ENCODE results near the gene MYH14.
"Not testable (repeated sequence)": the region's sequence is repeated elsewhere in the genome, so short reads cannot be mapped to it uniquely, and the experiment has no call there.

Gene MYH14

GRCh38 chr19:50322931-50323781 is 119.7 kb downstream of the MYH14 start:
- DNase-seq: no peak

- DNase-seq: no peak
Observed at GRCh38 chr19:50323782-50324133, 120.3 kb downstream of the MYH14 start.

- DNase-seq: no peak
Observed at GRCh38 chr19:50324331-50324730, 120.9 kb downstream of the MYH14 start.

GRCh38 chr19:50325310-50326100 is 122.1 kb downstream of the MYH14 start:
- peak; percentile 86 for DNase-seq

GRCh38 chr19:50326101-50326664 is 122.8 kb downstream of the MYH14 start:
- DNase-seq: no peak

GRCh38 chr19:50327013-50327412 is 123.6 kb downstream of the MYH14 start:
- no peak for DNase-seq

- DNase-seq: no peak
Observed at GRCh38 chr19:50327461-50328223, 124.2 kb downstream of the MYH14 start.

- DNase-seq: peak; percentile 76
Observed at GRCh38 chr19:50328224-50328872, 124.9 kb downstream of the MYH14 start.

GRCh38 chr19:50328873-50329145 is 125.4 kb downstream of the MYH14 start:
- no peak for DNase-seq

GRCh38 chr19:50329146-50329925 is 125.9 kb downstream of the MYH14 start, which contains the start of gene KCNC3:
Gene KCNC3, minus strand, starts transcription at chr19:50329377. Its CDS starts 295 bp downstream, at chr19:50329082.
- DNase-seq: peak; percentile 100

GRCh38 chr19:50329926-50330294 is 126.5 kb downstream of the MYH14 start:
- DNase-seq: not testable (repeated sequence)

- peak; percentile 87 for DNase-seq
Observed at GRCh38 chr19:50330365-50331078, 127.1 kb downstream of the MYH14 start.

- DNase-seq: no peak
Observed at GRCh38 chr19:50331221-50331993, 128.0 kb downstream of the MYH14 start.

GRCh38 chr19:50331994-50332243 is 128.5 kb downstream of the MYH14 start:
- DNase-seq: no peak

- peak; percentile 59 for DNase-seq
Observed at GRCh38 chr19:50332244-50333038, 129.0 kb downstream of the MYH14 start.

GRCh38 chr19:50333235-50333736 is 129.9 kb downstream of the MYH14 start:
- peak; percentile 93 for DNase-seq

GRCh38 chr19:50333737-50334617 is 130.6 kb downstream of the MYH14 start:
- DNase-seq: peak; percentile 91

GRCh38 chr19:50334741-50335421 is 131.5 kb downstream of the MYH14 start:
- no peak for DNase-seq

Data from suppressor macrophage treated with lipopolysaccharide for 4 hours (primary cell).